LNCAP (cell line): ENCODE measurements around the gene CTNNB1.

Experiments
- CTCF ChIP-seq: fragments of 450-650 bp; IDR thresholded peaks from 2 replicates; pipeline ENCODE4 v1.5.1; 2017; ENCODE audit warnings: mild to moderate bottlenecking

CTNNB1 gene

GRCh38 chr3:41248525-41248924 lies 49.2 kb downstream of the CTNNB1 start:
- no peak for TF ChIP-seq CTCF

- TF ChIP-seq CTCF = no peak
Observed at GRCh38 chr3:41249318-41249717, 50.0 kb downstream of the CTNNB1 start.

GRCh38 chr3:41250825-41251224 lies 51.5 kb downstream of the CTNNB1 start:
- no peak for TF ChIP-seq CTCF

- TF ChIP-seq CTCF = no peak
Observed at GRCh38 chr3:41251593-41251992, 52.3 kb downstream of the CTNNB1 start.

GRCh38 chr3:41258239-41258800 lies 59.0 kb downstream of the CTNNB1 start:
- no peak for TF ChIP-seq CTCF

- no peak for TF ChIP-seq CTCF
Observed at GRCh38 chr3:41259449-41260062, 60.3 kb downstream of the CTNNB1 start.

GRCh38 chr3:41260063-41260450 lies 60.8 kb downstream of the CTNNB1 start:
- TF ChIP-seq CTCF = no peak
